Esophagus (tissue), 2 donors: ENCODE results near the gene ARHGEF40. TPM values are rescaled to one million over a fixed set of nuclear protein-coding genes. Genes with fewer than 3 reads are reported as not detected.

ENCODE experiments used
- H3K27ac ChIP-seq, 2 donors: one replicate each; pipeline ENCODE4 v1.5.1; 2013; ENCODE audit warnings: low read depth in 2 of 2, mild to moderate bottlenecking in 2 of 2, inconsistent platforms in 1 of 2, low read length in 1 of 2, moderate library complexity in 1 of 2
- H3K27me3 ChIP-seq, 2 donors: one replicate each; pipeline ENCODE4 v1.6.1; 2013; ENCODE audit warnings: low read length in 2 of 2, control low read depth in 1 of 2, mild to moderate bottlenecking in 1 of 2; ENCODE audit not compliant: insufficient read depth in 2 of 2, control insufficient read depth in 1 of 2
- H3K36me3 ChIP-seq, 2 donors: one replicate each; pipeline ENCODE4 v1.6.1; 2013; ENCODE audit warnings: low read length in 1 of 2; ENCODE audit not compliant: control insufficient read depth in 2 of 2, insufficient read depth in 2 of 2
- H3K4me1 ChIP-seq, 2 donors: one replicate each; pipeline ENCODE4 v1.6.1; 2013; ENCODE audit warnings: low read length in 1 of 2; ENCODE audit not compliant: control insufficient read depth in 2 of 2, insufficient read depth in 2 of 2
- H3K4me3 ChIP-seq, 2 donors: one replicate each; pipeline ENCODE4 v1.5.1; 2013; ENCODE audit warnings: low read length in 2 of 2, mild to moderate bottlenecking in 2 of 2, low read depth in 1 of 2, moderate library complexity in 1 of 2
- H3K9me3 ChIP-seq, 2 donors: one replicate each; pipeline ENCODE4 v1.6.1; 2013; ENCODE audit warnings: mild to moderate bottlenecking in 2 of 2, low read depth in 1 of 2, low read length in 1 of 2, moderate library complexity in 1 of 2; ENCODE audit not compliant: control insufficient read depth in 2 of 2, insufficient read depth in 1 of 2
- WGBS, 2 donors: extraction: QIAGEN DNeasy Blood & Tissue Kit; methylation state at CpG; one replicate each; pipeline ENCODE4 v1.1.7; 2013; 5-methylcytosine and 5-hydroxymethylcytosine counted together
- polyA plus RNA-seq, 2 donors: library from polyadenylated mRNA; stranded (reverse); fragments of 200-250 nt; gene quantifications; one replicate each; pipeline ENCODE4 v1.2.3, GENCODE V29; 2013
- donor health status: healthy with polysubstance abuse.
- donor health status: Bipolar disorder and iron deficiency.

ARHGEF40 gene
- polyA plus RNA-seq, 2 donors = 1.8 to 3.0 TPM

DNA sequence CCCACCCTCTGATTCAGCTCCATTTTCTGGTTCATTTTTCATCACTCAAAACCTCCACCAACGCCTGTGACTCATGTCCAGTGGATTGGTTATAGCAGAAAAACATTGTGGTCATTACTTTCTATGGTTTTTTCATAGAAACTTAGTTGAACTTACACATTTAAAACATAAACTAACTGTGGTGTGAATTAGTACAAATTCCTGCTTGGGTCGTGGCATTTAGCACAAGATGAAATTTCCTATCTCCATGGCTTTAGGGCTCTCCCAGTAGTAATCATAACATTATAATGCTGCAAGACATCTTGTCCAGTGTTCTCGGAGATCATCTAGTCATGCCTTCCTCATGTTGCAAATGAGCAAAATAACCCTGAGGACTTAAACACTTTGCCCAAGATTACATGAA is 20.8 kb upstream of the ARHGEF40 start:
- no peaks in the 10 kb centered on the region for H3K4me1 ChIP-seq
- 75 to 76% methylated on average over 3 of the region's 3 CpGs for WGBS, 2 donors
- H3K4me3 ChIP-seq = no peak overlapping the region
- no peaks in the 10 kb centered on the region for H3K9me3 ChIP-seq
- no peaks in the 10 kb centered on the region for H3K36me3 ChIP-seq
- H3K27me3 ChIP-seq = no peaks in the 10 kb centered on the region
- H3K27ac ChIP-seq = no peak overlapping the region

DNA sequence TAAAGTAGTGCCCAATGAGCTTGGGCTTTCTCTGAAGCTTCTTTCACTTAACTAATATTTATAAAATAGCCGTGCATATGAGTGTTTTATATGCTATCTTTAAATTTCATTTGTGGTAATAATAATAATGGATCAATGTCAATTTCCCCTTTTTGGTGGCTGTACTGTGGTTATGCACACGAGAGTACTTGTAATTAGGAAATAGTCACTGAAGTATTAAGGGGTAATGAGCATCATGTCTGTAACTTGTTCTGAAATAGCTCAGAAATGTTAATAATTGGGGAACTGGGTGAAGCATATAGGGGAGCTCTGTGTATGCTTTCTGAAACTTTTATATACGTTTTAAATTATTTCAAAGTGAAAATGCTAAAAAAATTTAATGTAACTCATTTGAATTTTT is 19.5 kb upstream of the ARHGEF40 start:
- 66 to 76% methylated on average over 3 of the region's 3 CpGs for WGBS, 2 donors
- no peaks in the 10 kb centered on the region for H3K4me1 ChIP-seq
- H3K9me3 ChIP-seq = no peaks in the 10 kb centered on the region
- H3K27me3 ChIP-seq = no peaks in the 10 kb centered on the region
- H3K36me3 ChIP-seq = no peaks in the 10 kb centered on the region
- H3K4me3 ChIP-seq = no peak overlapping the region
- no peak overlapping the region for H3K27ac ChIP-seq

DNA sequence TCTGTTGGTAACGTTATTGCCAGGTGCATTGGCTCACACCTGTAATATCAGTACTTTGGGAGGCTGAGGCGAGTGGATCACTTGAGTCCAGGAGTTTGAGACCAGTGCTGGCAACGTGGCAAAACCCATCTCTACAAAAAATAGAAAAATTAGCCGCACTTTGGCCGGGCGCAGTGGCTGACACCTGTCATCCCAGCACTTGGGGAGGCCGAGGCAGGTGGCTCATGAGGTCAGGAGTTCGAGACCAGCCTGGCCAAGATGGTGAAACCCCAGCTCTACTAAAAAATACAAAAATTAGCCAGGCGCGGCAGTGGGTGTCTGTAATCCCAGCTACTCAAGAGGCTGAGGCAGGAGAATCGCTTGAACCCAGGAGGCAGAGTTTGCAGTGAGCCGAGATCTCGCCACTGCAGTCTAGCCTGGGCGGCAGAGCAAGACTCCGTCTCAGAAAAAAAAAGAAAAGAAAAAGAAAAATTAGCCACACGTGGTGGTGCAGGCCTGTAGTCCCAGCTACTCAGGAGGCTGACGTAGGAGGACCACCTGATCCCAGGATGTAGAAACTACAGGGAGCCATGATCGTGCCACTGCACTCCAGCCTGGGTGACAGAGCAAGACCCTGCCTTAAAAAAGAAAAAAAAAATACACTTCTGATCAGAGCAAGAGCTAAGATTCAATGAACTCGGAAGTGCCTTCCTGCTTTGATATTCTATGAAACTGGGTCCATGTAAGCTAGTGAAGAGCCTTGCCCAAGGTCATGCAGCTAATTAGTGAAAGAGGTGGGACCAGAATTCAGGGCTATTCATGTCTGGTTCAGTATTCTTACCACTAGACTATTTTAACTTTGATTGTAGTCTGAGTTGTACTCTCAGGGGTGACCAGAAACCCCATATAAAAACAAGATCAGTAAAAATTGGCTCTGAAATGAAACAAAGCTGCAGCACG is 16.7 kb upstream of the ARHGEF40 start:
- H3K27ac ChIP-seq = no peak overlapping the region
- H3K9me3 ChIP-seq = no peaks in the 10 kb centered on the region
- no peaks in the 10 kb centered on the region for H3K4me1 ChIP-seq
- 86 to 91% methylated on average over 20 of the region's 20 CpGs for WGBS, 2 donors
- H3K27me3 ChIP-seq = no peaks in the 10 kb centered on the region
- H3K36me3 ChIP-seq = no peaks in the 10 kb centered on the region
- H3K4me3 ChIP-seq = no peak overlapping the region

GRCh38 chr14:21054123-21054767 is 15.9 kb upstream of the ARHGEF40 start:
- Histone ChIP-seq H3K27me3 (no peaks in the 10 kb centered on the region), H3K4me3 (no peak overlapping the region), H3K4me1 (no peaks in the 10 kb centered on the region), H3K36me3 (no peaks in the 10 kb centered on the region), H3K27ac (no peak overlapping the region), H3K9me3 (no peaks in the 10 kb centered on the region)
- 66 to 69% methylated on average over 3 of the region's 3 CpGs for WGBS, 2 donors

- no peaks in the 10 kb centered on the region for H3K27me3 ChIP-seq
- no peak overlapping the region for H3K4me3 ChIP-seq
- 63 to 77% methylated on average over 4 of the region's 4 CpGs for WGBS, 2 donors
- no peaks in the 10 kb centered on the region for H3K9me3 ChIP-seq
- no peaks in the 10 kb centered on the region for H3K4me1 ChIP-seq
- no peak overlapping the region for H3K27ac ChIP-seq
- no peaks in the 10 kb centered on the region for H3K36me3 ChIP-seq
Observed at GRCh38 chr14:21054768-21055145, 15.3 kb upstream of the ARHGEF40 start.

DNA sequence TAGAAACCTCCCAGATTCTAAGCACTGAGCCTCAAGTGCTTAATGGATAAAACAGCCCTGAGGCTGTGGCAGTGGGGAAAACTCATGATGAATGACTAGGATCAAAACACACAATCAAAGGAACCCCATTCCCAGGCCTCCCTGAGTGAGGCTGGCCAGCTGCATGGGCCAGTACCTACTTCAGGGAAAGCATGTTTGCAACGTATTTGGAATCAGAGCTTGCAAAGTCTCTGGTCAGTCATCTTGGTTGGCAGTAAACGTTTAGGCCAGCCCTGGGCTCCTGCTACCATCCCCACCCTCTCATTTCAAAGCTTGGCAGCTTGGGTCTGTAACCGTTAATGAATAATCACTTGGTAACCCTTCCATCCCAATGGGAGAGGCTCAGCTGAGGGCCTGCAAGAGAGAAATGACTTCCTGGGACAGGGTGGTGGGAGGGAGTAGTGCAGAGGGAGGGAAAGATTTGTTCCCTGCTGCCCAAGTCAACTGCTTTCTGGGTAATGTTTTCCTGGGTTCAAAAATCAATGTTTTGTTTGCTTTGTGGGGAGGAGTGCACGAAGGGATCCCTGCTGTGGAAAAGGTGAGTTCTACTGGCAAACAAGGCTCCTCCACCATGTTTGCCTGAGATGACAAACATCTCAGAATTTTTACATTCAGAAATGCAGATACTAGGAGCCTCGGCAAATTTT is 14.5 kb upstream of the ARHGEF40 start:
- H3K4me1 ChIP-seq = no peaks in the 10 kb centered on the region
- no peak overlapping the region for H3K27ac ChIP-seq
- no peaks in the 10 kb centered on the region for H3K27me3 ChIP-seq
- H3K36me3 ChIP-seq = no peaks in the 10 kb centered on the region
- H3K4me3 ChIP-seq = no peak overlapping the region
- no peaks in the 10 kb centered on the region for H3K9me3 ChIP-seq
- WGBS, 2 donors = 53 to 63% methylated on average over 5 of the region's 5 CpGs

GRCh38 chr14:21056520-21057163 is 13.5 kb upstream of the ARHGEF40 start:
- no peaks in the 10 kb centered on the region for H3K4me1 ChIP-seq
- no peak overlapping the region for H3K27ac ChIP-seq
- no peaks in the 10 kb centered on the region for H3K9me3 ChIP-seq
- H3K36me3 ChIP-seq = no peaks in the 10 kb centered on the region
- H3K4me3 ChIP-seq = no peak overlapping the region
- no peaks in the 10 kb centered on the region for H3K27me3 ChIP-seq
- 77 to 79% methylated on average over 10 of the region's 10 CpGs for WGBS, 2 donors

- 71 to 75% methylated on average over 8 of the region's 8 CpGs for WGBS, 2 donors
- H3K27ac ChIP-seq = no peak within 1 kb of the TSS
- no peaks in the 10 kb centered on the region for H3K4me1 ChIP-seq
- no peaks in the 10 kb centered on the region for H3K36me3 ChIP-seq
- H3K9me3 ChIP-seq = no peaks in the 10 kb centered on the region
- H3K4me3 ChIP-seq = no peak within 1 kb of the TSS
- no peaks in the 10 kb centered on the region for H3K27me3 ChIP-seq
Observed at GRCh38 chr14:21057803-21058675, 12.1 kb upstream of the ARHGEF40 start, which contains the start of gene RNASE8. RNASE8 (plus strand) TSS chr14:21057822; CDS start chr14:21057893, 71 bp downstream.
